Non-pigmented ciliary epithelial cell (primary cell): ENCODE data around the gene STAT1.
"Not testable (repeated sequence)": the region's sequence is repeated elsewhere in the genome, so short reads cannot be mapped to it uniquely, and the experiment has no call there.

Source experiments
- DNase-seq: peaks from one replicate; pipeline ENCODE4 v3.0.0-alpha.2; 2010; ENCODE audit warnings: low read depth

The STAT1 gene

GRCh38 chr2:191006997-191007783 lies 6.8 kb downstream of the STAT1 start:
- DNase-seq: no peak

- DNase-seq: no peak
Measured at GRCh38 chr2:191006297-191006696, 7.7 kb downstream of the STAT1 start.

GRCh38 chr2:191003405-191004309 lies 10.3 kb downstream of the STAT1 start:
- DNase-seq: no peak

- no peak for DNase-seq
Measured at GRCh38 chr2:191001624-191002023, 12.3 kb downstream of the STAT1 start.

GRCh38 chr2:191001032-191001431 lies 12.9 kb downstream of the STAT1 start:
- no peak for DNase-seq

- DNase-seq: no peak
Measured at GRCh38 chr2:190999949-191000665, 13.9 kb downstream of the STAT1 start.

GRCh38 chr2:190999058-190999457 lies 14.9 kb downstream of the STAT1 start:
- DNase-seq: no peak

GRCh38 chr2:190997526-190998113 lies 16.4 kb downstream of the STAT1 start:
- no peak for DNase-seq

GRCh38 chr2:190996947-190997346 lies 17.0 kb downstream of the STAT1 start:
- no peak for DNase-seq

GRCh38 chr2:190996338-190996946 lies 17.5 kb downstream of the STAT1 start:
- DNase-seq: no peak

- not testable (repeated sequence) for DNase-seq
Measured at GRCh38 chr2:190995315-190995714, 18.7 kb downstream of the STAT1 start.

- DNase-seq: no peak
Measured at GRCh38 chr2:190994148-190994547, 19.8 kb downstream of the STAT1 start.

- DNase-seq: no peak
Measured at GRCh38 chr2:190993292-190993643, 20.7 kb downstream of the STAT1 start.

GRCh38 chr2:190990132-190990531 lies 23.8 kb downstream of the STAT1 start:
- no peak for DNase-seq

GRCh38 chr2:190988910-190989309 lies 25.1 kb downstream of the STAT1 start:
- no peak for DNase-seq

GRCh38 chr2:190987938-190988337 lies 26.0 kb downstream of the STAT1 start:
- no peak for DNase-seq

- DNase-seq: no peak
Measured at GRCh38 chr2:190987116-190987515, 26.9 kb downstream of the STAT1 start.

GRCh38 chr2:190986221-190986953 lies 27.6 kb downstream of the STAT1 start:
- no peak for DNase-seq

GRCh38 chr2:190984595-190984994 lies 29.4 kb downstream of the STAT1 start:
- peak; percentile 65 for DNase-seq

- DNase-seq: no peak
Measured at GRCh38 chr2:190982262-190983034, 31.5 kb downstream of the STAT1 start.
